CD4-positive, alpha-beta memory T cell (primary cell): ENCODE data around the gene HIF3A. TPM values are rescaled to one million over a fixed set of nuclear protein-coding genes. Genes with fewer than 3 reads are reported as not detected.

Experiments
- CTCF ChIA-PET: fragments of 350-600 bp; sonication (Branson Sonifier 250); formaldehyde crosslinking; loops from one replicate; lab custom pipeline; 2021; ENCODE audit warnings: inconsistent platforms; ENCODE audit not compliant: partially characterized antibody; lab: Charles Lee
- POLR2A ChIA-PET: fragments of 350-600 bp; sonication (Branson Sonifier 250); formaldehyde crosslinking; loops from one replicate; lab custom pipeline; 2021; ENCODE audit not compliant: partially characterized antibody; lab: Charles Lee
- DNase-seq, 5 donors: peaks; one replicate each; pipeline versions ENCODE4 v3.0.0 to v3.0.0-alpha.2; 2020 to 2022; ENCODE audit warnings: mixed read lengths in 1 of 5
- H3K27ac ChIP-seq: one replicate; pipeline ENCODE4 v1.7.0; 2013; ENCODE audit warnings: low read depth, low read length
- H3K27me3 ChIP-seq: 2 replicates; pipeline ENCODE4 v1.7.0; 2013; ENCODE audit warnings: mild to moderate bottlenecking, low read length, moderate library complexity; ENCODE audit not compliant: insufficient read depth
- H3K36me3 ChIP-seq: 2 replicates; pipeline ENCODE4 v1.7.0; 2013; ENCODE audit warnings: mild to moderate bottlenecking, low read length, moderate library complexity; ENCODE audit not compliant: insufficient read depth
- H3K4me1 ChIP-seq: 2 replicates; pipeline ENCODE4 v1.7.0; 2013; ENCODE audit warnings: mild to moderate bottlenecking, low read length, moderate library complexity; ENCODE audit not compliant: insufficient read depth
- H3K4me3 ChIP-seq, 2 donors: one replicate each; pipeline ENCODE4 v1.7.0; 2013; ENCODE audit warnings: low read length in 2 of 2, mild to moderate bottlenecking in 1 of 2
- H3K9me3 ChIP-seq, 2 donors: one replicate each; pipeline ENCODE4 v1.7.0; 2013; ENCODE audit warnings: low read length in 2 of 2, control low read depth in 1 of 2; ENCODE audit not compliant: control insufficient read depth in 1 of 2
- H3K27ac Mint-ChIP-seq, 7 donors: one replicate each; pipeline ENCODE4 v1.8.0; 2020 to 2021; ENCODE audit warnings: mixed read lengths in 7 of 7, mild to moderate bottlenecking in 6 of 7, inconsistent platforms in 3 of 7, moderate library complexity in 3 of 7
- H3K27me3 Mint-ChIP-seq, 2 donors: one replicate each; pipeline ENCODE4 v1.8.0; 2020 to 2021; ENCODE audit warnings: mixed read lengths in 2 of 2
- H3K36me3 Mint-ChIP-seq, 2 donors: one replicate each; pipeline ENCODE4 v1.8.0; 2020 to 2021; ENCODE audit warnings: mixed read lengths in 2 of 2, inconsistent platforms in 1 of 2, mild to moderate bottlenecking in 1 of 2
- H3K4me1 Mint-ChIP-seq, 4 donors: one replicate each; pipeline ENCODE4 v1.8.0; 2020 to 2021; ENCODE audit warnings: mixed read lengths in 4 of 4, mild to moderate bottlenecking in 1 of 4
- H3K4me3 Mint-ChIP-seq, 8 donors: one replicate each; pipeline ENCODE4 v1.8.0; 2020 to 2021; ENCODE audit warnings: mixed read lengths in 8 of 8, mild to moderate bottlenecking in 7 of 8, moderate library complexity in 6 of 8, inconsistent platforms in 3 of 8
- H3K9me3 Mint-ChIP-seq, 8 donors: one replicate each; pipeline ENCODE4 v1.8.0; 2020 to 2021; ENCODE audit warnings: mixed read lengths in 8 of 8, mild to moderate bottlenecking in 5 of 8, inconsistent platforms in 3 of 8, moderate library complexity in 1 of 8
- intact Hi-C: fragments of 100-400 bp; cut with micrococcal nuclease; formaldehyde crosslinking; loops from one replicate; pipeline ENCODE4 v1.15.1; 2023
- polyA plus RNA-seq, 2 donors: library from polyadenylated mRNA; unstranded; fragments of 300-500 nt; fragmentation: Illumina TruSeq; gene quantifications; one replicate each; pipeline ENCODE4 v1.2.3, GENCODE V29; 2021
- total RNA-seq, 2 experiments: library from RNA; stranded (reverse); gene quantifications; one replicate each; pipeline ENCODE4 v1.2.3, GENCODE V29; 2021

HIF3A gene
- total and polyA plus RNA-seq, 4 experiments from 2014 or later = not detected

- H3K36me3 Mint-ChIP-seq = no peaks in the 10 kb centered on the region
- no peaks in the 10 kb centered on the region for H3K4me1 Mint-ChIP-seq
- H3K27ac Mint-ChIP-seq = peak overlapping the region in 1 of 7 donors; percentile 14
- DNase-seq = no peak
- POLR2A ChIA-PET = no interaction called here
- peaks cover 9% of the 10 kb centered on the region for H3K27me3 ChIP-seq
- H3K4me3 ChIP-seq = no peak overlapping the region
- H3K27me3 Mint-ChIP-seq = peaks cover 21 to 23% of the 10 kb centered on the region in 2 donors
- H3K4me1 ChIP-seq = no peaks in the 10 kb centered on the region
- H3K27ac ChIP-seq = no peak overlapping the region
- H3K36me3 ChIP-seq = no peaks in the 10 kb centered on the region
- CTCF ChIA-PET = no interaction called here
- no peaks in the 10 kb centered on the region for H3K9me3 ChIP-seq
- H3K4me3 Mint-ChIP-seq = no peak overlapping the region
- H3K9me3 Mint-ChIP-seq = peaks cover 0 to 4% (median 0%) of the 10 kb centered on the region in 8 donors
- intact Hi-C loops = no loop called here
Measured at GRCh38 chr19:46295401-46296201, 1.2 kb upstream of the HIF3A start.

GRCh38 chr19:46296202-46296480, 701 bp upstream of the HIF3A start:
- Mint-ChIP-seq H3K4me3 (no peak overlapping the region), H3K36me3 (no peaks in the 10 kb centered on the region), H3K4me1 (no peaks in the 10 kb centered on the region), H3K27me3 (peaks cover 21 to 23% of the 10 kb centered on the region in 2 donors), H3K27ac (no peak overlapping the region), H3K9me3 (peaks cover 0 to 4% (median 0%) of the 10 kb centered on the region in 8 donors)
- H3K36me3 ChIP-seq = no peaks in the 10 kb centered on the region
- ChIA-PET POLR2A (no interaction called here), CTCF (no interaction called here)
- no peak overlapping the region for H3K4me3 ChIP-seq
- no peak overlapping the region for H3K27ac ChIP-seq
- DNase-seq = no peak
- peaks cover 9% of the 10 kb centered on the region for H3K27me3 ChIP-seq
- no peaks in the 10 kb centered on the region for H3K4me1 ChIP-seq
- H3K9me3 ChIP-seq = no peaks in the 10 kb centered on the region
- intact Hi-C loops = no loop called here

GRCh38 chr19:46297700-46298478, 1.0 kb downstream of the HIF3A start:
- H3K27ac Mint-ChIP-seq = no peak overlapping the region
- no peak overlapping the region for H3K4me3 Mint-ChIP-seq
- H3K27me3 Mint-ChIP-seq = peaks cover 21 to 23% of the 10 kb centered on the region in 2 donors
- no peak overlapping the region for H3K4me3 ChIP-seq
- H3K9me3 Mint-ChIP-seq = peaks cover 0 to 4% (median 0%) of the 10 kb centered on the region in 8 donors
- no peaks in the 10 kb centered on the region for H3K4me1 Mint-ChIP-seq
- POLR2A ChIA-PET = no interaction called here
- H3K4me1 ChIP-seq = no peaks in the 10 kb centered on the region
- H3K27me3 ChIP-seq = peaks cover 9% of the 10 kb centered on the region
- no peaks in the 10 kb centered on the region for H3K36me3 Mint-ChIP-seq
- no peak for DNase-seq
- CTCF ChIA-PET = no interaction called here
- intact Hi-C loops = no loop called here
- no peaks in the 10 kb centered on the region for H3K36me3 ChIP-seq
- H3K27ac ChIP-seq = no peak overlapping the region
- H3K9me3 ChIP-seq = no peaks in the 10 kb centered on the region

DNA sequence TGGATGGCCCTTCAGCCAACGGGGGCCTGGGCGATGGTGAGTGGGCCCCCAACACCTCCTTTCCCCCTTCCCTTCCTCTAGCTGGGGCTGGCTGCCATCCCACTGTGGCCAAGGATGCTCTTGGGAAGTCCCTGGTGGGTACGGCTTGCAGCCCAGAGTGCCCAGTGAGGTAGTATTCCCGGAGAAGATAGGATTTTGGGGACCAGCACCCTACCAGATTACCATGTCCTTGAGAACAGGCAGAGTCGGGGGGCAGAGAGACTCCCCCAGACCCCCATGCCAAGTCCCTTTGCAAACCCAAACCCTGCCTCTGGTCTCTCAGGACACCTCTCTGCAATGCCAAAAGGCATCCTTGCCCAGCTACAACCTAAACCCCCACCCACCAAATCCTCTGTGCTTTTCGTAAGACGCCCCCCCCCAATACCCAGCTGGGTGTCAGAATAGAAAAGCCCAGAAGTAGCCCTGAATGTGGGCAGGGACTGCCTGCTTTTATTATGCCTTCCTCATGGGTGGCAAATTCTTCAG, 1.7 kb downstream of the HIF3A start:
- POLR2A ChIA-PET = no interaction called here
- DNase-seq = no peak
- Histone ChIP-seq H3K4me3 (no peak overlapping the region), H3K4me1 (no peaks in the 10 kb centered on the region), H3K36me3 (no peaks in the 10 kb centered on the region), H3K9me3 (no peaks in the 10 kb centered on the region), H3K27me3 (peaks cover 9% of the 10 kb centered on the region), H3K27ac (no peak overlapping the region)
- no peaks in the 10 kb centered on the region for H3K36me3 Mint-ChIP-seq
- peaks cover 0 to 4% (median 0%) of the 10 kb centered on the region in 8 donors for H3K9me3 Mint-ChIP-seq
- H3K27ac Mint-ChIP-seq = no peak overlapping the region
- no peaks in the 10 kb centered on the region for H3K4me1 Mint-ChIP-seq
- H3K4me3 Mint-ChIP-seq = no peak overlapping the region
- CTCF ChIA-PET = no interaction called here
- H3K27me3 Mint-ChIP-seq = peaks cover 21 to 23% of the 10 kb centered on the region in 2 donors
- intact Hi-C loops = no loop called here

DNA sequence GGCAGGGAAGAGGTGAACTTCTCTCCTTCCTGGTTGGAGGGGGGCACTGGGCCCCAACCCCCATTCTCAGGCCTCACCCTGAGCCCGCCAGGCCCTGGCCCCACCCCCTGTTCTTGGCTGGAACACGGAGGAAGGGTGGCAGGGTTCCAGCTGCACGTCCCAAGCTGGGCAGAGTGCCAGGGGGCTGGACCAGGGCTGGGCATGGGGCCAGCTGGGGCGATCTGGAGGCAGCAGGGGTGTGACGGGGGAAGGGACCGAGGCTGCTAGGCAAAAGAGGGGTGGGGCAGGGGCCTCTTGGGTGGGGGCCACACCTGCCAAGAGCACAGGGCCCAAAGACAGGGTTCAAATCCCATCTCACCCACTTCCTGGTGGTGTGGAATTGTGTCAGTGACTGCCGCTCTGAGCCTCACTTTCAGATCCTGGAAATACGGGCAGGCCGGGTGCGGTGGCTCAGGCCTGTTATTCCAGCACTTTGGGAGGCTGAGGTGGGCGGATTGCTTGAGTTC, 2.2 kb downstream of the HIF3A start:
- Mint-ChIP-seq H3K36me3 (no peaks in the 10 kb centered on the region), H3K9me3 (peaks cover 0 to 4% (median 0%) of the 10 kb centered on the region in 8 donors), H3K4me3 (no peak overlapping the region), H3K27ac (no peak overlapping the region), H3K4me1 (no peaks in the 10 kb centered on the region), H3K27me3 (peaks cover 21 to 23% of the 10 kb centered on the region in 2 donors)
- Histone ChIP-seq H3K27me3 (peaks cover 9% of the 10 kb centered on the region), H3K4me1 (no peaks in the 10 kb centered on the region), H3K9me3 (no peaks in the 10 kb centered on the region), H3K4me3 (no peak overlapping the region), H3K27ac (no peak overlapping the region), H3K36me3 (no peaks in the 10 kb centered on the region)
- DNase-seq = no peak
- POLR2A ChIA-PET = no interaction called here
- intact Hi-C loops = no loop called here
- CTCF ChIA-PET = no interaction called here

- DNase-seq = no peak
- no peaks in the 10 kb centered on the region for H3K36me3 ChIP-seq
- no peak overlapping the region for H3K4me3 ChIP-seq
- H3K9me3 ChIP-seq = no peaks in the 10 kb centered on the region
- H3K36me3 Mint-ChIP-seq = no peaks in the 10 kb centered on the region
- no peak overlapping the region for H3K27ac ChIP-seq
- H3K27ac Mint-ChIP-seq = no peak overlapping the region
- H3K4me1 Mint-ChIP-seq = no peaks in the 10 kb centered on the region
- ChIA-PET POLR2A (no interaction called here), CTCF (no interaction called here)
- intact Hi-C loops = no loop called here
- peaks cover 15 to 18% of the 10 kb centered on the region in 2 donors for H3K27me3 Mint-ChIP-seq
- H3K27me3 ChIP-seq = peaks cover 9% of the 10 kb centered on the region
- no peaks in the 10 kb centered on the region for H3K4me1 ChIP-seq
- peaks cover 0 to 4% (median 0%) of the 10 kb centered on the region in 8 donors for H3K9me3 Mint-ChIP-seq
- H3K4me3 Mint-ChIP-seq = no peak overlapping the region
Measured at GRCh38 chr19:46299695-46300094, 2.9 kb downstream of the HIF3A start.

DNA sequence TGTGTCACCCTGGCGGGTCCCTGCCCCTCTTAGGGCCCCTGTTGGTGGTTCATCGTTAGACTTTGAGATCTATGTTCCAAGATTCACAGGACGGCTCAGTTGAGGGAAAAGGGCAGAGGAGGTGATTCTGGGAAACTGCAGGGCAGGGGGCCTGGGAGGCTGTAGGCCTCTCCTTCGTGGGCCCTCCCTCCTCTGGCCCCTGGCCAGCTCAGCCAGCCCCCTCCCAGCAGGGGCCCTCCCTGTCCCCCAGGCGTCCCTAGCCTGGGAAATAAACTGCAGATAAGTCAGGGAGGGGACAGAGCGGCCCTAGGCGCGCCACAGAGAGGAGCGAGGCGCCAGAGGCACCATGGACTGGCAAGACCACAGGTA, 6.5 kb downstream of the HIF3A start:
- ChIA-PET CTCF (no interaction called here), POLR2A (no interaction called here)
- Mint-ChIP-seq H3K27me3 (peaks cover 3 to 4% of the 10 kb centered on the region in 2 donors), H3K9me3 (peaks cover 3 to 20% (median 15%) of the 10 kb centered on the region in 8 donors), H3K36me3 (peaks cover 0 to 5% of the 10 kb centered on the region in 2 donors), H3K4me3 (no peak overlapping the region), H3K27ac (no peak overlapping the region), H3K4me1 (peaks cover 0 to 3% (median 0%) of the 10 kb centered on the region in 4 donors)
- no peaks in the 10 kb centered on the region for H3K27me3 ChIP-seq
- no peak overlapping the region for H3K4me3 ChIP-seq
- no peak for DNase-seq
- intact Hi-C loops = no loop called here
- no peaks in the 10 kb centered on the region for H3K36me3 ChIP-seq
- H3K4me1 ChIP-seq = no peaks in the 10 kb centered on the region
- H3K27ac ChIP-seq = no peak overlapping the region
- no peaks in the 10 kb centered on the region for H3K9me3 ChIP-seq
